Activated CD4-positive, alpha-beta T cell treated with anti-CD3 and anti-CD28 coated beads for 24 hours (primary cell): ENCODE data around the gene RNF111.
"Not testable (repeated sequence)": the region's sequence is repeated elsewhere in the genome, so short reads cannot be mapped to it uniquely, and the experiment has no call there.

ENCODE experiments used
- DNase-seq, 2 donors: peaks; one replicate each; pipeline ENCODE4 v3.0.0-alpha.2; 2020; ENCODE audit warnings: low read depth in 2 of 2

Gene RNF111

DNA sequence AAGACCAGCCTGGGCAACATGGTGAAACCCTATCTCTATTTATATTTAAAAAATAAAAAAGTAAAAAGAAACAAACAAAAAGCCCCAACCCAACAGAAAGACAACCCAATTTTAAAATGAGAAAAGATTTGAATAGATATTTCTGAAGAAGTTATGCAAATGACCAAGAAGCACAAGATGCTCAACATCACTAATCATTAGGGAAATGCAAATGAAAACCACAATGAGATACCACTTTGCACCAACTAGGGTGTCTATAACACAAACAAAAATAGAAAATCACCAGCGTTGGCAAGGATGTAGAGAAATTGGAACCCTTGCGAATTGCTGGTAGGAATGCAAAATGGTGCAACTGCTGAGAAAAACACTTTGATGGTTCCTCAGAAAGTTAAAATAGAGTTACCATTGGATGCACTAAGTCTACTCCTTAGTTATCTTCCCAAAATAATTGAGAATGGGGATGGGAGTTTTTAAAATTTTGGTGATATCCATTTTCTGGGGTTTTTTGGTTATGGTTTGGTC, 71.7 kb downstream of the RNF111 start:
- DNase-seq: no peak

DNA sequence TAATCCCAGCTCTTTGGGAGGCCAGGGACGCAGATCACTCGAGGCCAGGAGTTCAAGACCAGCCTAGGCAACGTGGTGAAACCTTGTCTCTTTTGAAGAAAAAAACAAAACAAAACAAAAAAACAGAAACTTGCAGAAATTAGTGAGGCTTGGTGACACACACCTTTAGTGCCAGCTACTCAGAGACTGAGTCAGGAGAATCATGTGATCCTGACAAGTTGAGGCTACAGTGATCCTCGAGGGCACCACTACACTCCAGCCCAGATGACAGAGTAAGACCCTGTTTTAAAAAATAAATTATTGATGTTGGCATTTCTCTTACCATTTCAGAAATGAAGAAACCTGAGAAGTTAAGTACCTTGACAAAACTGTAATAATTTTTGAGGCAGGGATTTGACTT, 72.9 kb downstream of the RNF111 start:
- DNase-seq: no peak

DNA sequence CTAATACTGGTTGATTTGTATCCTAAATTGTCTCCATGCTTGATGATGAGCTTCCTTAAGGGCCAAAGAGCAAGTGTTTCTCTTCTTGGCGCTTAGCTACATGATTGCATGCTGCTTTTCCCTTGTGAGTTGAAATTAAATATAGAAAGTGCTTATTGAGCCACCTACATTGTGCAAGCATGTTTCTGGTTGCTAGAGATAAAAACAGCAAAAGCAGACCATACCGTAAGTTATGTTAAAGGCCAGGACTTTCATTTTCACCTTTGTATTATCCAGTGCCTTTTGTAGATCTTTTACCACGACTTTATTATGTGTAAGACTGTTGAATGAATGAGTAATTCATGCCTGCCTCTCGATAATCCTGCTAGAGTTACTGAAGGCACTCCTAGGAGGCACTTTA, 75.6 kb downstream of the RNF111 start:
- DNase-seq: no peak

DNA sequence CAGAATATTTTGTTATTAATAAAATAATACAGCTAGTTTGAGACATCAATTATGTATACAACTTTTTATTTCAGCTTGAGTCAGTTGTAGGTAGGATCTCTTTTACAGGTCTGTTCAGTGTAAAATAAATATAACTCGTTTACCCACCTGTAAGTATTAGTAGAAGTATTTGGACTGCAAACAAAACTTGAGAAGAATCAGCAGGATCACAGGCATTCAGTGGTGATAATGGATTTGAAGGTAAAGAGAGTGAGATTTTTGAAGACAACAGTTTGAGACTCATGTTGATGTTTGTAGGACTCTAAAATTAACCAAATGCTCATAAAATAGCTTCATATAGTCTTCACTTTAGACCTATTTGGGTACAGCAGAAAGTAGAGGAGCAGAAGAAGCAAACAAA, 82.0 kb downstream of the RNF111 start:
- no peak for DNase-seq

DNA sequence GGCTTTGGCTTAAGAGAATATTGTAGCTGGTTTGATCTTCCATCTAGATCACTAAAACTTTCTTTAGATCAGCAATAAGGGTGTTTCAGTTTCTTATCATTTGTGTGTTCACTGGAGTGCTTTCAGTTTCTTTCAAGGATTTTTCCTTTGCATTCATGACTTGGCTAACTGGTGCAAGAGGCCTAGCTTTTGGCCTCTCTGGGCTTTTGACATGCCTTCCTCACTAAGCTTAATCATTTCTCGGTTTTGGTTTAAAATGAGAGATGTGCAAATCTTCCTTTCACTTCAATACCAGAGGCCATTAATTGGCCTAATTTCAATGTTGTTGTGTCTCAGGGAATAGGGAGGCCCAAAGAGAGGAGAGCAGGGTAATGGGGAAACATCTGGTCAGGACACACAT, 87.1 kb downstream of the RNF111 start:
- DNase-seq: no peak

DNA sequence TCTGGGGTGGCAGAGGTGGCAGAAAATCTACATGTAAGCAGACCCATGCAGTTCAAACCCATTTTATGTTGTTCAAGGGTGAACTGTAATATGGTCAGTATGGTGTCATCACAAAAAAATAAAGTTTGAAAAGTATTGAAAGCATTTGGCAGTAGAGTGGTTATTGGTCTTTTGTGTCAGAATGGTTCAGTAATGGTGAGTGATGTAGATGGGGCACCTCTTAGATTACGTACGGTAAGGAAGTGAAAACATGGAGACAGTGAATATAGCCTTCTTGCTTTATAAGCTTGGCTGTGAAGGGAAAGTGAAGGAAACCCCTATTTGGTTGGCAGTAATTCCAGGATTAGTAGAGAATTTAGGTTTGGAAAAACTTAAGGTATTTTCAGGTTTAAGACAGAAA, 100.3 kb downstream of the RNF111 start:
- no peak for DNase-seq

DNA sequence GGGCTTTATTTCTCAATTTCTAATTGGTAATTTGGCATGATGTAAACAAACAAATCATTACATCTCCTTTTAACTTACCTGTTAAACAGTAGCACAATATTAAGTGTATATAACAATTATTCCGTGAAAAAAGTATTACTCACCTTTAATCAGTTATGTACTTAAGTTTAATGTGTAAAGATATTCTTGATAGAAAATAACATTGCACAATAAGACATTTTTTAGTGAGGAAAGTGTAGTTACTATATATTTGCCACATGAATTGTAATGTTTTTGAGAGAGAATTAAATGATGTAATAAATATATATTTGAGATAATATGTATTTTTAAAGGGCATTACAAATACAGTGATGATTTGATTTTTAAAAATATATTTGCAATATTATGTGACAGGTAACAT, 106.6 kb downstream of the RNF111 start:
- no peak for DNase-seq

DNA sequence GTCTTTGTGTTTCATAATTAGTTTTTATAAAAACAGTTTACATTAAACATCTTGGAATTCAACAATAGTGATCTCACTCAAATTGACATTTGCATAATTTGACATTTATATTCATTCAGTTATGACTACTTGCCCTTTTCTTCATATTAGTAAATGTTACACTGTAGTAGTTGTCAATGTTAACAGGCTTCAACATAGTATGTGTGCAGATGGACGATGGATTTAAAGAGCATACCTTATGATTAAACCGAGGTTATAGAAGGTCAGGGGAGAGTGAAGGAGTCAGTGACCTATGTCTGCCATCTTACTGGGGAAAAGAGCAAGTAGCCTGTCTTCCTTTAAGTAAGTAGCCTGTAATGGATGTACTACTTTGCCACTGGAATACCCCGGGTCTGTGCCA, 109.0 kb downstream of the RNF111 start:
- no peak for DNase-seq

DNA sequence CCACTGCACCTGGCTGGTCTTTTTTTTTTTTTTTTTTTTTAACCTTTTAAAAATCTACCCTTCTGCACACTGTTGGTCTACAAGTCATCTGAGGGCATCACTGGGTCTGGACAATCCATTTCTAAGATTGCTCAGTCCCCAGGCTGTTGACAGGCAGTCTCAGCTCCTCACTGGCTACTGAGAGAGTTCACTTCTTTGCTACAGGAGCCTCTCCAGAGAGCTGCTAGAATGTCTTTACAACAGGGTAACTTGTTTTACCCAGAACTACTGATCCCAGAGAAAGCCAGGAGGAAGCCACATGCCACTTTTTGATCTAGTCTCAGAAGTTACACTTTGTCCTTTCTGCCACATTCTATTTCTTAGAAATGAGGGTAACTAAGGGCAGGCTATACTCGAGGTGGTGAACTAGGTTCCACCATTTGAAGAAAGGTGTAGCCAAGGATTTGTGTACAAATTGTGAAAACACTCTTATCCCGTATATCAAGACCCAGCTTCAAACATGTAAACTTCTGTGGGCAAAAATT, 111.8 kb downstream of the RNF111 start:
- no peak for DNase-seq

DNA sequence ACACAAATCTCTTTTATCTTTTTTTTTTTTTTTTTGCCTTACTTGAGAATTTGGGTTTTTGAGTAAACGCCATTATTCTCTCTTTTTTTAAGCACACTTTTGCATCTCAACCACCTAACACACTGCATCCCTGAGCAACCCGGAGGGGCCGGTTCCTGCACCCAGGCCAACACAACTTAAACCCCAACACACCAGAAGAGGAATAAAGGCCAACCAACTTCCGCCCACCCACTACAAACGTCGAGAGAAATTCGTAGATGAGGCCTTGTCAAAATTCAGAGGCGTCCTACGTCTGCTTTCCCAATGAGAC, 117.1 kb downstream of the RNF111 start:
- no peak for DNase-seq

DNA sequence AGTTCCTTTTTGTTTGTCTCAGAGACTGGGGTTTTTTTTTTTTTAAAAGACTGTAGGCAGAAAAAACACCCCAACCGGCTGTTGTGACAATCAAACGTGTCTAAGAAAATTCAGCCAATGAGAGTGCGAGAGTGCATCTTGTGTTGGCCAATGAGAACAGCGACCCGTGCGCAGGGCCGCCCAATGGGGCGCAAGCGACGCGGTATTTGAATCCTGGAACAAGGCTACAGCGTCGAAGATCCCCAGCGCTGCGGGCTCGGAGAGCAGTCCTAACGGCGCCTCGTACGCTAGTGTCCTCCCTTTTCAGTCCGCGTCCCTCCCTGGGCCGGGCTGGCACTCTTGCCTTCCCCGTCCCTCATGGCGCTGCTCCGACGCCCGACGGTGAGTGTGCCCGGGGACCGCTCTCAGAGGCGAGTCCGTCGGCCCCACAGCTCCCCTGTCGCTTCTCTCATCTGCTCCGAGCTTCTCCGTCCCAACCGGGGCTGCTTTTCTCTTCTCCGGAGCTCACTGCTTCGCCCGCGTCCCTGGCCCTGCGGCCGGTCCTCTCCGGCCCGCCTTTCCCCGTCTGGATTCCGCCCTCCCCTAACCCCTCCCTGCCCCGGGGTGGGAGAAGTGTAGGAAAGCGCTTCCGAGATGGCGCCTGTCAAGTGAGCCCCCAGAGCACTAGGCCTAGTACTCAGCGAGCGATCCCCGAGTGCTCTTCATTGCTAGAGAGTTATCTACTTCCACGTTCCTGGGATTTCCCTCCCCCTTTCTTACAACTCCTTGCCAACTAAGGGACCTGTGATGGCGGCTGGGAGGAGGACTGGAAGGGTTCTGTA, 117.7 kb downstream of the RNF111 start, which contains the start of gene CCNB2:
Gene CCNB2 (plus strand): TSS at position 235 of the 821 bp plus-strand sequence. CDS start 123 bp downstream, at position 358.
- peak; percentile 69 to 70 for DNase-seq

DNA sequence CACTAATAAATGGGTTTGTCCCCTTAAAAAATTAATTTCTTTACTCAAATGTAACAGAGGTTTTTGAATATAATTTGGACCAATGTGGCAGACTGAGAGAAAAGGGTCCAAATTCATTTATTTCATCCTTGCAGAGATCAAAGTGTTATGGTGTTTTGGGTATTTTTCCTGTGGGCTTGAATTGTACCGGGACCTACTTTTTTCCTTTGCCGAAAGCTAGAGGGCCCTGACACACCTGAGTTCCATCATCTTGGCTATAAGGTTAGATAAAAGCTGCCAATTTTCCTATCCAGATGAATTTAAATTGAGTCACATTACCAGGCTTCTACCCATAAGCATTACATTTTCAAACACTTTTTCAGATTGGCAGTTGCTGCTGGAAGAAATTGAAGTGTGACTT, 118.4 kb downstream of the RNF111 start:
- no peak for DNase-seq

DNA sequence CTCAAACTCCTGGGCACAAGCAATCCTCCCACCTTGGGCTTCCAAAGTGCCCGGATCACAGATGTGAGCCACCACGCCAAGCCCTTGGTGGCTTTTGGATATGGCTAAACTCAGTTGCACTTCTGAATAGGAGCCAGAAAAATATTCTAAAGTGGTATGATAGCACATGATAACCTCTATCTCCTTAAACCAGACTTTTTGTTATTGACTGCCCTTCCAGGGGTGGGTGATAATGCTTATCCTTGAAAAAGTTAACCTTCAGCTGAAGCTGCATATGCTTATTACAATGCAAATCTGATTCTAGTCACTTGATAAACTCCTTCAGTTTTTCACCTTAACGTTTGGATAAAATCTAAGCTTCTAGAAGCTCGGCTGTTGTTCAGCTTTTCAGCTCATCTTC, 123.8 kb downstream of the RNF111 start:
- DNase-seq: no peak

DNA sequence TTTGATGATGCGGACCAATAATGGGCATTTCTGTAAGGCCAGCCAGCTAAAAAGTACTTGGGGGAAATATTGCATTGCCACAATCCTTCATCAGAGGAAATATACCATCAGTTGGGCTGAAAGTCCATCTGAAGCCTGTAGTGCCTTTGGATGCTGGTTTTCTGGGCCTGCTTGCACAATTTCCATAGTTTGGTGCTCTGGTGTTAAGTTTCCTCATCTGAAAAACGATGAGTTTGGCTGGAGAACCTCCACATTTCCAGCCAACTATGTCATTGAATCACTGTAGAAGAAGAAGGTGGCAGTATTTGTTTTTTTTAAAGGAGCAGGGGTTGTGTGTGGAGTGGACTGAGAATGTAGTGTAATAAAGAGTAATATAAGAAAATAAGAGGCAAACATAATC, 127.6 kb downstream of the RNF111 start:
- no peak for DNase-seq

DNA sequence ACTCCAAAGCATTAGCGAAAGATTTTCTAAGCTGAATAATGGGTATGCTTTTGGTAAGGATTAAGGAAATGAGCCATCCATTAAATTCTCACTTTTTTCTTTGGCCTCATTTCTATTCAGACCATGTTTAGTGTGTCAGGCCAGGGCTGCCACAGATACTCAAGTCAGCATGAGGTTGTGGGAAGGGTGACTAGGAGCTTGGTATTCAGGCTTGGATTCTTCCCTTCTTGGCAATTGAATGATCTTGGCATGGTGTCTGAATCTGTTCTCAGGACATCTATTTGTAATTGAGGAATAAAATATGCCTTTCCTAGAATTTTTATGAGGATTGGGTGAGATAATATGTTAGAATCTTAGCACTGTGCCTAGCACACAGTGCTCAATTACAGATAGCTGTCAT, 128.7 kb downstream of the RNF111 start:
- DNase-seq: no peak

DNA sequence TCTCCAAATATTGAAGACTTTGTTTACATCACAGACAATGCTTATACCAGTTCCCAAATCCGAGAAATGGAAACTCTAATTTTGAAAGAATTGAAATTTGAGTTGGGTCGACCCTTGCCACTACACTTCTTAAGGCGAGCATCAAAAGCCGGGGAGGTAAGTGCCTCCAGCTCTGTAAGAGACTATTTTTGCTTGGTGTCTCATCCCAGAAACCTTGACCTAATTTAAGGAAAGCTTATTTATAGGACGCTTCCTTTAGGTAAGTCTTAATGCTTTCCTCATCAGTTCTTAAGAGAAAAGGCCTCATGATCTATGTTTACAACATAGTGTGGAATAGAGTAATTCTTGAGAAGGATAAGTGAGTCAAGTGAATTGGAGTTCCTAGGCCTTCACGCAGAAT, 129.3 kb downstream of the RNF111 start:
- DNase-seq: no peak

DNA sequence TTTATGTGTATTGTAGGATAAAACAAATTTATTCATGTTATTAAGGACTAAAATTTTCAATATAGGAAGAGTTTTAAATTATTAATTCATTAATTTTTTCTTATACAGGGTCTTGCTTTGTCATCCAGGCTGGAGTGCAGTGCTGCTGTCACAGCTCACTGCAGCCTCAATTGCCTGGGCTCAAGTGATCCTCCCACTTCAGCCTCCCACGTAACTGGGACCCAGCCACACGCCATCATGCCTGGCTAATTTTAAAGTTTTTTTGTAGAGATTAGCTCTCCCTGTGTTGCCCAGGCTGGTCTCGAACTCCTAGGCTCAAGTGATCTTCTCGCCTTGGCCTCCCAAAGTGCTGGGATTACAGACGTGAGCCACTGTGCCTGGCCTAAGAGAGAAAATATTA, 132.2 kb downstream of the RNF111 start:
- no peak for DNase-seq

DNA sequence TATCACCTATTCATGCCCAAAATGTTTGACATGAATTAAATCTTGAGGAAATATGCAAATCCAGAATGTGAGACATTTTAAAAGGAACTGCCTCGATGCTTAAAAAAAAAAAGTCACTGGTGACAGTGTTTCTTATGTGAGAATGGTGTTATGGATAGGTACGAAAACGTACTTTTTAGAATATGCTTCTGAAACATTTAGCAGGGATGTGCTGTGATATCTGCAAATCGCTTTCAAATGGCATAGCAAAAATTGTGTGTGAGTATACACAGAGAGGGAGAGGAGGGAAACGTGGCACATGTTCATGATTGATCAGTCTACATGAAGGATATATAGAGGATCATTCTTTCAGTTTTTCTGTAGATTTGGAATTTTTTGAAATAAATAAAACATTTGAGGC, 133.5 kb downstream of the RNF111 start:
- no peak for DNase-seq

DNA sequence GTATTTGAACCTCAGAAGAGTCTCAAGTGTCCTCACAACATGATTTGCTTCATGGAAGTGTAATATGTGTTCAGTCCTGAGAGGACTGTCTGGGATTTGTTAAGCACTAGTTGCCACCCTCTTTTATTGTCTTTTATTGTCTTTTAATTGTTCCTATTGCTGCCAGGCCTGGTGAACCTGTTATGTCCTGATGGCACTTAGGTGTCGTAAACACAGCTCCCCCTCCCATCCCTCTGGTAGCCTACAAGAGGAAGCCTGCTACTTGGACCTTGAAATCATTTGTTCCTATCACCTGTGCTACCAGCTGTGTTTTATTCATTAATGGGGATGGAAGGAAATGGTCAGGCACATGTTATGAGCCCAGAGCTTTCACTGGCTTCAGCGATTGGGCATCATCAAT, 136.8 kb downstream of the RNF111 start:
- no peak for DNase-seq

DNA sequence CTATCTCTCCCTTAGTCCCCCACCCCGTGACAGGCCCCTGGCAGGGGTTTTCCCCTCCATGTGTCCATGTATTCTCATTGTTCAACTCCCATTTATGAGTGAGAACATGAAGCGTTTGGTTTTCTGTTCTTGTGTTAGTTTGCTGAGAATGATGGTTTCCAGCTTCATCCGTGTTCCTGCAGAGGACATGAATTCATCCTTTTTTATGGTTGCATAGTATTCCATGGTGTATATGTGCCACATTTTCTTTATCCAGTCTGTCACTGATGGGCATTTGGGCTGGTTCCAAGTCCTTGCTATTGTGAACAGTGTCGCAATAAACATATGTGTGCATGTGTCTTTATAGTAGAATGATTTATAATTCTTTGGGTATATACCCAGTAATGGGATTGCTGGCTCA, 138.2 kb downstream of the RNF111 start:
- DNase-seq: not testable (repeated sequence)

DNA sequence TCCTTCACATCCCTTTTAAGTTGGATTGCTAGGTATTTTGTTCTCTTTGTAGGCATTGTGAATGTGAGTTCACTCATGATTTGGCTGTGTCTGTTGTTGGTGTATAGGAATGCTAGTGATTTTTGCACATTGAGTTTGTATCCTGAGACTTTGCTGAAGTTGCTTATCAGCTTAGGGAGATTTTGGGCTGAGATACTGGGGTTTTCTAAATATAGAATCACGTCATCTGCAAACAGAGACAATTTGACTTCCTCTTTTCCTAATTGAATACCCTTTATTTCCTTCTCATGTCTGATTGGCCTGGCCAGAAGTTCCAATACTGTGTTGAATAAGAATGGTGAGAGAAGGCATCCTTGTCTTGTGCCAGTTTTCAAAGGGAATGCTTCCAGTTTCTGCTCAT, 139.8 kb downstream of the RNF111 start:
- not testable (repeated sequence) for DNase-seq

DNA sequence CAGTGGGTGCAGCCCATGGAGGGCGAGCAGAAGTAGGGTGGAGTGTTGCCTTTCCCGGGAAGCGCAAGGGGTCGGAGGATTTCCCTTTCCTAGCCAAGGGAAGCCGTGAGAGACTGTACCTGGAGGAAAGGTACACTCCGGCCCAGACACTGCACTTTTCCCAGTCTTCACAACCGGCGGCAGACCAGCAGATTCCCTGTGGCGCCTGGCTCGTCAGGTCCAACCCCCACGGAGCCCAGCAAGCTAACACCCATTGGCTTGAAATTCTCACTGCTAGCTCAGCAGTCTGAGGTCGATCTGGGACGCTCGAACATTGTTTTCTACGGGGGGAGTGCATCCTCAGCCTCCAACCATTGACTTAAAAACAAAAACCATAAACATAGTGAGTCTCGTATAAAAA, 144.0 kb downstream of the RNF111 start:
- no peak for DNase-seq

DNA sequence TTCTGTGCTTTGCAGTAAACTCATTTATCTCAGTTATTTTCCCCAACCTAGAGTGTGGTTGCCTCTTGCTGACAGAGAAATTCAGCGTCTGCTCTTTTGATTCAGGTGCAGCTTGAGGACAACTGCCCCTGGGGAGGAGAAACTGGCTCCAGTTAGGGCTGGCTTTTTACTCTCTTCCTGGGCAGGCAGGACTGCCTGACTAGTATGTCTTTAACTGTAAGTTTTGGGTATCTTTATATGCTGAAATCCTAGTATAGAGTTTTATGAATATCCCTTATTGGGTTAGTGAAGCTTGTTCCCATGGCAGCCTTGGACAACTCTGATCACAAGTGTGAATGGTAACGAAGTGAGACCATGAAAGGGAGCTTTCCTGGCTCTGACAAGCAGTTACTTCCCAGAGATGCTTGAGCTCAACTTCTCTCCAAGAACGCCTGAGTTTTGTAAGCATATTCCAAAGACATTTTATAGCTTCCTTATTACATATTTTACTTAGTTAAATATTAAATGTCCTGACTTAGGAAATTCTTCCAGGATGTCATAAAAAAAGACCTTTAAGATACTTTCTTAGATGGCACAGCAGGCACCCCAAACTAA, 144.6 kb downstream of the RNF111 start:
- DNase-seq: no peak
